H1 (cell line): ENCODE measurements around the gene P2RX7. TPM values are rescaled to one million over a fixed set of nuclear protein-coding genes. Genes with fewer than 3 reads are reported as not detected.

ENCODE experiments used
- CTCF ChIA-PET: fragments of 300-600 bp; sonication (Branson Sonifier 250); formaldehyde crosslinking; loops from one replicate; lab custom pipeline; 2021; ENCODE audit not compliant: partially characterized antibody; lab: Charles Lee
- POLR2A ChIA-PET: fragments of 300-600 bp; sonication (Branson Sonifier 250); formaldehyde crosslinking; loops from one replicate; lab custom pipeline; 2021; ENCODE audit warnings: inconsistent platforms; ENCODE audit not compliant: partially characterized antibody; lab: Charles Lee
- DNase-seq, 2 experiments: peaks; one replicate each; pipeline versions ENCODE4 v3.0.0 to v3.0.0-alpha.2; 2010 to 2022; ENCODE audit warnings: low spot score in 2 of 2, low read depth in 1 of 2, mixed read lengths in 1 of 2
- FAIRE-seq: peaks from 2 replicates; lab custom pipeline; 2011; peaks lifted over from hg19 to GRCh38; lab: Jason Lieb, UNC
- H2AFZ ChIP-seq: 2 replicates; pipeline ENCODE4 v1.8.1; 2012; ENCODE audit warnings: low read length, inconsistent platforms
- H2AK5ac ChIP-seq: 2 replicates; pipeline ENCODE4 v1.6.1; 2013; ENCODE audit warnings: low read depth, low read length
- H2BK120ac ChIP-seq: replicated peaks from 2 replicates; pipeline ENCODE3; 2013; ENCODE audit warnings: low read depth, low read length, inconsistent platforms
- H2BK12ac ChIP-seq: 2 replicates; pipeline ENCODE4 v1.6.1; 2013; ENCODE audit warnings: low read depth, low read length
- H2BK15ac ChIP-seq: 2 replicates; pipeline ENCODE4 v1.6.1; 2013; ENCODE audit warnings: low read length
- H2BK20ac ChIP-seq: 2 replicates; pipeline ENCODE4 v1.6.1; 2013; ENCODE audit warnings: low read length
- H2BK5ac ChIP-seq: 2 replicates; pipeline ENCODE4 v1.6.1; 2013; ENCODE audit warnings: low read depth, low read length
- H3K14ac ChIP-seq: 2 replicates; pipeline ENCODE4 v1.6.1; 2013; ENCODE audit warnings: inconsistent platforms; ENCODE audit not compliant: insufficient read length
- H3K18ac ChIP-seq: 2 replicates; pipeline ENCODE4 v1.6.1; 2013; ENCODE audit warnings: low read length; ENCODE audit errors: extremely low read depth
- H3K23ac ChIP-seq: 2 replicates; pipeline ENCODE4 v1.6.1; 2013; ENCODE audit warnings: inconsistent platforms; ENCODE audit not compliant: insufficient read length
- H3K23me2 ChIP-seq: 2 replicates; pipeline ENCODE4 v1.6.1; 2013; ENCODE audit warnings: low read depth, low read length
- H3K27ac ChIP-seq: 2 replicates; pipeline ENCODE4 v1.6.1; 2011; ENCODE audit warnings: low read depth, low read length, inconsistent platforms
- H3K27me3 ChIP-seq, 4 experiments: replicated peaks in 1 of 4; 1 replicate in 1 of 4; 2 replicates in 3 of 4; pipeline versions ENCODE4 v1.6.1 to v1.8.1; 2011 to 2013; ENCODE audit warnings: low read length in 3 of 4, mild to moderate bottlenecking in 3 of 4, inconsistent platforms in 2 of 4, mixed read lengths in 2 of 4, moderate library complexity in 1 of 4; ENCODE audit not compliant: control insufficient read depth in 3 of 4, insufficient read depth in 3 of 4; ENCODE audit errors: extremely low read depth in 1 of 4
- H3K36me3 ChIP-seq, 4 experiments: 2 replicates each; pipeline versions ENCODE4 v1.6.1 to v1.8.1; 2011 to 2013; ENCODE audit warnings: mild to moderate bottlenecking in 4 of 4, low read length in 3 of 4, moderate library complexity in 2 of 4, control low read depth in 1 of 4, inconsistent platforms in 1 of 4; ENCODE audit not compliant: insufficient read depth in 4 of 4, control insufficient read depth in 2 of 4
- H3K4ac ChIP-seq: replicated peaks from 2 replicates; pipeline ENCODE3; 2013; ENCODE audit warnings: low read length, low read depth, mixed read lengths, inconsistent platforms; ENCODE audit not compliant: insufficient read length
- H3K4me1 ChIP-seq, 4 experiments: replicated peaks in 1 of 4; 1 replicate in 1 of 4; 2 replicates in 3 of 4; pipeline versions ENCODE4 v1.6.1 to v1.8.1; 2011 to 2013; ENCODE audit warnings: low read length in 3 of 4, inconsistent platforms in 2 of 4, mixed read lengths in 1 of 4; ENCODE audit not compliant: insufficient read depth in 4 of 4, control insufficient read depth in 3 of 4
- H3K4me2 ChIP-seq, 2 experiments: 2 replicates each; pipeline versions ENCODE4 v1.6.1 to v1.8.1; 2011 to 2013; ENCODE audit warnings: low read depth in 2 of 2, low read length in 2 of 2, control low read depth in 1 of 2, inconsistent platforms in 1 of 2, mild to moderate bottlenecking in 1 of 2; ENCODE audit not compliant: insufficient read depth in 1 of 2
- H3K4me3 ChIP-seq, 4 experiments: fragments of 200-600, 300-600 bp in 1 of 4; sonication (generic), shearing (Covaris generic), sonication (Bioruptor Twin) in 1 of 4; 2 replicates each; pipeline versions ENCODE4 v1.5.1 to v1.8.1; 2011 to 2016; ENCODE audit warnings: low read length in 4 of 4, low read depth in 3 of 4, control low read depth in 2 of 4, inconsistent platforms in 2 of 4, mild to moderate bottlenecking in 2 of 4, mixed read lengths in 1 of 4, moderate library complexity in 1 of 4; ENCODE audit not compliant: insufficient read depth in 2 of 4; ENCODE audit errors: extremely low read depth in 1 of 4
- H3K56ac ChIP-seq: replicated peaks from 2 replicates; pipeline ENCODE3; 2013; ENCODE audit warnings: low read depth, mild to moderate bottlenecking, mixed read lengths, low read length, inconsistent platforms; ENCODE audit not compliant: insufficient read length
- H3K79me1 ChIP-seq: 2 replicates; pipeline ENCODE4 v1.6.1; 2013; ENCODE audit warnings: low read depth, low read length, control low read depth
- H3K79me2 ChIP-seq, 2 experiments: 2 replicates each; pipeline versions ENCODE4 v1.6.1 to v1.8.1; 2012 to 2013; ENCODE audit warnings: low read length in 2 of 2, mild to moderate bottlenecking in 2 of 2, inconsistent platforms in 1 of 2; ENCODE audit not compliant: insufficient read depth in 2 of 2, control insufficient read depth in 1 of 2
- H3K9ac ChIP-seq, 4 experiments: replicated peaks in 1 of 4; 1 replicate in 1 of 4; 2 replicates in 3 of 4; pipeline versions ENCODE4 v1.6.1 to v1.8.1; 2011 to 2013; ENCODE audit warnings: low read depth in 3 of 4, low read length in 3 of 4, control low read depth in 2 of 4, mild to moderate bottlenecking in 2 of 4, moderate library complexity in 2 of 4, inconsistent platforms in 1 of 4; ENCODE audit errors: extremely low read depth in 1 of 4
- H3K9me3 ChIP-seq, 2 experiments: 2 replicates each; pipeline versions ENCODE4 v1.6.1 to v1.8.1; 2012 to 2013; ENCODE audit warnings: mild to moderate bottlenecking in 2 of 2, moderate library complexity in 2 of 2, control low read depth in 1 of 2, inconsistent platforms in 1 of 2, low read depth in 1 of 2, low read length in 1 of 2, mixed read lengths in 1 of 2; ENCODE audit not compliant: insufficient read depth in 2 of 2
- H4K20me1 ChIP-seq, 2 experiments: replicated peaks in 1 of 2; 2 replicates each; pipeline versions ENCODE3 to v1.8.1; 2011 to 2013; ENCODE audit warnings: inconsistent platforms in 2 of 2, low read length in 2 of 2, mild to moderate bottlenecking in 1 of 2; ENCODE audit not compliant: insufficient read depth in 2 of 2, control insufficient read depth in 1 of 2
- H4K5ac ChIP-seq: 2 replicates; pipeline ENCODE4 v1.6.1; 2013; ENCODE audit warnings: low read length, low read depth, mixed read lengths, inconsistent platforms; ENCODE audit not compliant: insufficient read length
- H4K8ac ChIP-seq: 2 replicates; pipeline ENCODE4 v1.8.0; 2013; ENCODE audit warnings: mild to moderate bottlenecking, moderate library complexity, low read length, inconsistent platforms; ENCODE audit not compliant: insufficient read depth; ENCODE audit errors: extremely low read depth
- H4K91ac ChIP-seq: replicated peaks from 2 replicates; pipeline ENCODE3; 2013; ENCODE audit warnings: low read length, mixed read lengths, inconsistent platforms; ENCODE audit not compliant: insufficient read length
- BACH1 ChIP-seq: IDR thresholded peaks from 2 replicates; pipeline ENCODE4 v1.6.1; 2012; ENCODE audit warnings: low read length, improper control_type of control experiment
- CBX5 ChIP-seq: fragments of 300-800, 300-1000 bp; sonication (generic); IDR thresholded peaks from 2 replicates; pipeline ENCODE4 v1.7.1; 2016; ENCODE audit warnings: antibody characterized with exemption, low read length, low read depth
- CHD2 ChIP-seq: IDR thresholded peaks from 2 replicates; pipeline ENCODE4 v1.6.1; 2012; ENCODE audit warnings: low read length, improper control_type of control experiment
- KDM1A ChIP-seq: fragments of 200-600, 300-600 bp; sonication (generic); IDR thresholded peaks from 2 replicates; pipeline ENCODE4 v1.7.1; 2016; ENCODE audit warnings: mild to moderate bottlenecking, low read length, borderline replicate concordance
- KDM5A ChIP-seq: fragments of 200-600 bp; IDR thresholded peaks from 2 replicates; pipeline ENCODE4 v1.7.1; 2012; ENCODE audit warnings: mild to moderate bottlenecking, low read length, inconsistent platforms, mixed read lengths
- POLR2AphosphoS5 ChIP-seq: IDR thresholded peaks from 2 replicates; pipeline ENCODE4 v1.6.1; 2011; ENCODE audit warnings: low read depth, low read length
- RFX5 ChIP-seq: IDR thresholded peaks from 2 replicates; pipeline ENCODE4 v1.6.1; 2011; ENCODE audit warnings: low read depth, low read length, improper control_type of control experiment, borderline replicate concordance
- RNF2 ChIP-seq: fragments of 200-900, 300-1000 bp; sonication (generic); IDR thresholded peaks from 2 replicates; pipeline ENCODE4 v1.7.1; 2016; ENCODE audit warnings: borderline replicate concordance, low read depth, mild to moderate bottlenecking, antibody characterized with exemption, low read length; ENCODE audit not compliant: poor library complexity, severe bottlenecking; ENCODE audit errors: missing control alignments
- SIX5 ChIP-seq: IDR thresholded peaks from 2 replicates; pipeline ENCODE4 v1.6.1; 2011; ENCODE audit warnings: mild to moderate bottlenecking, low read depth, low read length
- SP4 ChIP-seq: IDR thresholded peaks from 2 replicates; pipeline ENCODE4 v1.6.1; 2012; ENCODE audit warnings: low read length, inconsistent platforms
- TBP ChIP-seq: IDR thresholded peaks from 2 replicates; pipeline ENCODE4 v1.6.1; 2011; ENCODE audit warnings: low read depth, low read length, improper control_type of control experiment
- ZNF274 ChIP-seq: IDR thresholded peaks from 2 replicates; pipeline ENCODE4 v1.7.0; 2012; ENCODE audit warnings: low read length, borderline replicate concordance; ENCODE audit errors: extremely low read depth
- WGBS, 2 experiments: shearing (Covaris generic) in 1 of 2; methylation state at CpG; one replicate each; pipeline versions ENCODE4 v1.1.6 to v1.1.7; 2013 to 2015; ENCODE audit warnings: low lambda C conversion rate in 2 of 2, mixed read lengths in 2 of 2, inconsistent platforms in 1 of 2, low coverage in 1 of 2, missing lambda C conversion rate in 1 of 2; ENCODE audit not compliant: insufficient replicate concordance in 2 of 2, insufficient coverage in 1 of 2, insufficient read length in 1 of 2; ENCODE audit errors: extremely low coverage in 1 of 2, missing lambda C conversion rate in 1 of 2; 5-methylcytosine and 5-hydroxymethylcytosine counted together
- polyA plus RNA-seq, 7 experiments: library from polyadenylated mRNA; depleted of rRNA in 3 of 7; stranded (reverse) in 5 of 7; unstranded in 2 of 7; fragments of >200 nt in 5 of 7; fragments of 200-250 nt in 2 of 7; gene quantifications; 1 replicate in 5 of 7; 2 replicates in 1 of 7; 4 replicates in 1 of 7; pipeline versions ENCODE4 v1.2.1 to v1.2.3, GENCODE V29; 2011 to 2013; ENCODE audit warnings: missing spikeins in 2 of 7, mixed read lengths in 2 of 7
- total RNA-seq: library from RNA; stranded (reverse); fragmentation: NEBNext Ultra II Directional; extraction: Animal tissue kit (Norgen Biotek cat#: 25700); gene quantifications from 2 replicates; pipeline ENCODE4 v1.2.1, GENCODE V29; 2021
- TF ChIP-seq, protein P1 (sequence below): IDR thresholded peaks from 2 replicates; pipeline ENCODE4 v1.6.1; 2011; ENCODE audit warnings: low read length, improper control_type of control experiment

P2RX7 gene
- total and polyA plus RNA-seq, 2 of the 8 experiments (the other 6 are each of a cell fraction or from before 2014, with no cell fraction given), result 0.38 to 0.56 TPM

GRCh38 chr12:121085069-121085468 lies 47.6 kb upstream of the P2RX7 start:
- Histone ChIP-seq H4K91ac (no peak overlapping the region), H4K20me1 (no peaks in the 10 kb centered on the region), H3K9ac (no peak overlapping the region; a peak in 1 of 7 replicates), H3K4me1 (peaks cover 0 to 4% (median 0%) of the 10 kb centered on the region in 4 experiments; a peak in 1 of 7 replicates), H3K4me2 (no peak overlapping the region), H4K5ac (no peak overlapping the region), H3K18ac (no peak overlapping the region), H3K4ac (no peak overlapping the region), H3K23me2 (no peaks in the 10 kb centered on the region), H2BK5ac (no peak overlapping the region), H3K23ac (no peak overlapping the region), H2BK12ac (no peak overlapping the region), H3K9me3 (no peaks in the 10 kb centered on the region; a peak in 1 of 4 replicates), H3K27ac (no peak overlapping the region), H2BK15ac (no peak overlapping the region), H2BK120ac (no peak overlapping the region), H3K79me1 (no peaks in the 10 kb centered on the region), H2AK5ac (no peak overlapping the region), H3K14ac (no peak overlapping the region), H3K27me3 (peaks cover 0 to 2% (median 0%) of the 10 kb centered on the region in 4 experiments; a peak in 1 of 7 replicates), H4K8ac (no peak overlapping the region), H3K36me3 (no peaks in the 10 kb centered on the region), H2BK20ac (no peak overlapping the region), H3K79me2 (no peaks in the 10 kb centered on the region), H3K4me3 (no peak overlapping the region), H2AFZ (peak overlapping the region; percentile 5; the same call in 1 of the 2 replicates), H3K56ac (no peak overlapping the region)
- DNase-seq, result peak in 1 of 2 experiments; percentile 33
- 89% methylated on average over 4 of the region's 4 CpGs; no CpG with 5 or more reads in 1 of the 2 experiments for WGBS, 2 experiments
- POLR2A ChIA-PET, result interaction anchor here (1.5 kb wide), 1 partner anchor 18 kb away, joined by 5 read pairs; no protein-coding TSS in a partner anchor
- CTCF ChIA-PET, result interaction anchor here (0.5 to 3.3 kb wide), 3 partner anchors 10 to 1067 kb away, joined by 4 to 20 read pairs (median 5); no protein-coding TSS in a partner anchor
- no peak for FAIRE-seq
- TF ChIP-seq, protein P1, sequence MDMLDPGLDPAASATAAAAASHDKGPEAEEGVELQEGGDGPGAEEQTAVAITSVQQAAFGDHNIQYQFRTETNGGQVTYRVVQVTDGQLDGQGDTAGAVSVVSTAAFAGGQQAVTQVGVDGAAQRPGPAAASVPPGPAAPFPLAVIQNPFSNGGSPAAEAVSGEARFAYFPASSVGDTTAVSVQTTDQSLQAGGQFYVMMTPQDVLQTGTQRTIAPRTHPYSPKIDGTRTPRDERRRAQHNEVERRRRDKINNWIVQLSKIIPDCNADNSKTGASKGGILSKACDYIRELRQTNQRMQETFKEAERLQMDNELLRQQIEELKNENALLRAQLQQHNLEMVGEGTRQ, result no peak
- no peak for TF ChIP-seq BACH1
- TF ChIP-seq POLR2AphosphoS5, result no peak
- TF ChIP-seq RFX5, result no peak
- TF ChIP-seq CBX5, result no peak
- TF ChIP-seq SP4, result no peak
- TF ChIP-seq TBP, result no peak
- no peak for TF ChIP-seq KDM5A
- TF ChIP-seq ZNF274, result no peak
- no peak for TF ChIP-seq RNF2
- TF ChIP-seq SIX5, result no peak
- TF ChIP-seq CHD2, result no peak
- TF ChIP-seq KDM1A, result no peak
